Activated CD8-positive, alpha-beta T cell treated with anti-CD3 and anti-CD28 coated beads for 36 hours (primary cell): ENCODE measurements around the gene PRKCSH. TPM values are rescaled to one million over a fixed set of nuclear protein-coding genes. Genes with fewer than 3 reads are reported as not detected.

Source experiments
- ATAC-seq: fragments of 200-7000 bp; cut with Tn5 transposase; one replicate; pipeline ENCODE4 v1.10.0; 2021; ENCODE audit warnings: mild to moderate bottlenecking, moderate library complexity
- CTCF ChIA-PET: fragments of 350-600 bp; sonication (Branson Sonifier 250); formaldehyde crosslinking; loops from one replicate; lab custom pipeline; 2021; ENCODE audit warnings: antibody characterized with exemption; lab: Charles Lee
- POLR2A ChIA-PET: fragments of 350-600 bp; sonication (Branson Sonifier 250); formaldehyde crosslinking; loops from one replicate; lab custom pipeline; 2021; ENCODE audit warnings: antibody characterized with exemption; lab: Charles Lee
- DNase-seq: peaks from one replicate; pipeline ENCODE4 v3.0.0-alpha.2; 2020
- H3K27ac Mint-ChIP-seq: one replicate; pipeline ENCODE4 v1.8.0; 2021; ENCODE audit warnings: mild to moderate bottlenecking, mixed read lengths
- H3K27me3 Mint-ChIP-seq: one replicate; pipeline ENCODE4 v1.8.0; 2021; ENCODE audit warnings: mixed read lengths
- H3K36me3 Mint-ChIP-seq: one replicate; pipeline ENCODE4 v1.8.0; 2021; ENCODE audit warnings: low read depth, mixed read lengths
- H3K4me1 Mint-ChIP-seq: one replicate; pipeline ENCODE4 v1.8.0; 2021; ENCODE audit warnings: low read depth, mixed read lengths
- H3K4me3 Mint-ChIP-seq: one replicate; pipeline ENCODE4 v1.8.0; 2021; ENCODE audit warnings: mild to moderate bottlenecking, moderate library complexity, mixed read lengths
- H3K9me3 Mint-ChIP-seq: one replicate; pipeline ENCODE4 v1.8.0; 2021; ENCODE audit warnings: mixed read lengths
- CTCF ChIP-seq: fragments of 200-600 bp; IDR thresholded peaks from one replicate; pipeline ENCODE4 v1.8.0; 2022; ENCODE audit warnings: antibody characterized with exemption, mild to moderate bottlenecking
- intact Hi-C: fragments of 100-400 bp; cut with micrococcal nuclease; formaldehyde crosslinking; loops from one replicate; pipeline ENCODE4 v1.10.0; 2022
- total RNA-seq, 2 experiments: library from RNA; stranded (reverse); gene quantifications; one replicate each; pipeline ENCODE4 v1.2.3, GENCODE V29; 2021

Gene PRKCSH
- total RNA-seq, 2 experiments from 2014 or later = 207 to 211 TPM

- ChIA-PET POLR2A (interaction anchor here (1.0 to 1.4 kb wide), 2 partner anchors 9 to 64 kb away, joined by 3 read pairs; partner anchors contain the start of gene ELOF1), CTCF (interaction anchor here (3.2 kb wide), 1 partner anchor 12 kb away, joined by 10 read pairs; no protein-coding TSS in a partner anchor)
- no peak overlapping the region for H3K4me3 Mint-ChIP-seq
- intact Hi-C loops = no loop called here
- no peaks in the 10 kb centered on the region for H3K4me1 Mint-ChIP-seq
- H3K9me3 Mint-ChIP-seq = no peaks in the 10 kb centered on the region
- H3K27me3 Mint-ChIP-seq = no peaks in the 10 kb centered on the region
- no peak for TF ChIP-seq CTCF
- ATAC-seq = no peak
- peaks cover 12% of the 10 kb centered on the region for H3K36me3 Mint-ChIP-seq
- no peak overlapping the region for H3K27ac Mint-ChIP-seq
- no peak for DNase-seq
Observed at GRCh38 chr19:11494634-11495285, 59.3 kb downstream of the PRKCSH start.

GRCh38 chr19:11495481-11495880 lies 60.0 kb downstream of the PRKCSH start:
- H3K27ac Mint-ChIP-seq = no peak overlapping the region
- H3K4me3 Mint-ChIP-seq = no peak overlapping the region
- CTCF ChIA-PET = interaction anchor here (0.6 to 3.2 kb wide), 2 partner anchors 10 to 13 kb away, joined by 3 to 10 read pairs; no protein-coding TSS in a partner anchor
- no peak for TF ChIP-seq CTCF
- H3K27me3 Mint-ChIP-seq = no peaks in the 10 kb centered on the region
- no peaks in the 10 kb centered on the region for H3K4me1 Mint-ChIP-seq
- intact Hi-C loops = no loop called here
- H3K36me3 Mint-ChIP-seq = peaks cover 15% of the 10 kb centered on the region
- POLR2A ChIA-PET = interaction anchor here (1.4 kb wide), 1 partner anchor 9 kb away, joined by 3 read pairs; no protein-coding TSS in a partner anchor
- no peaks in the 10 kb centered on the region for H3K9me3 Mint-ChIP-seq
- no peak for ATAC-seq
- no peak for DNase-seq

GRCh38 chr19:11495885-11496284 lies 60.5 kb downstream of the PRKCSH start:
- no peaks in the 10 kb centered on the region for H3K4me1 Mint-ChIP-seq
- no peak overlapping the region for H3K27ac Mint-ChIP-seq
- H3K9me3 Mint-ChIP-seq = no peaks in the 10 kb centered on the region
- ATAC-seq (no peak), DNase-seq (no peak)
- no peaks in the 10 kb centered on the region for H3K27me3 Mint-ChIP-seq
- intact Hi-C loops = no loop called here
- POLR2A ChIA-PET = interaction anchor here (1.4 kb wide), 1 partner anchor 10 kb away, joined by 3 read pairs; no protein-coding TSS in a partner anchor
- no peak overlapping the region for H3K4me3 Mint-ChIP-seq
- CTCF ChIA-PET = interaction anchor here (0.6 to 3.2 kb wide), 2 partner anchors 10 to 13 kb away, joined by 3 to 10 read pairs; no protein-coding TSS in a partner anchor
- no peak for TF ChIP-seq CTCF
- H3K36me3 Mint-ChIP-seq = peaks cover 14% of the 10 kb centered on the region

GRCh38 chr19:11496391-11497163 lies 61.1 kb downstream of the PRKCSH start:
- TF ChIP-seq CTCF = peak; percentile 60
- ATAC-seq (peak; percentile 93), DNase-seq (peak; percentile 79)
- Mint-ChIP-seq H3K27me3 (no peaks in the 10 kb centered on the region), H3K4me1 (no peaks in the 10 kb centered on the region), H3K4me3 (no peak overlapping the region), H3K27ac (no peak overlapping the region), H3K9me3 (no peaks in the 10 kb centered on the region), H3K36me3 (peaks cover 13% of the 10 kb centered on the region)
- intact Hi-C loops = no loop called here
- ChIA-PET POLR2A (no interaction called here), CTCF (interaction anchor here (2.3 kb wide), 1 partner anchor 14 kb away, joined by 9 read pairs; no protein-coding TSS in a partner anchor)
